Islet precursor cell (in vitro differentiated cells): Measurements from ENCODE around the gene WBP1.

Experiments used
- DNase-seq: peaks from one replicate; pipeline ENCODE4 v3.0.0-alpha.2; 2018

WBP1 gene

GRCh38 chr2:74504591-74504990 is 46.4 kb downstream of the WBP1 start:
- no peak for DNase-seq

GRCh38 chr2:74505448-74506246 is 47.4 kb downstream of the WBP1 start:
- no peak for DNase-seq

GRCh38 chr2:74507145-74507925 is 49.1 kb downstream of the WBP1 start, which contains the start of gene PCGF1:
TSS of gene PCGF1 (minus strand) at chr2:74507695. CDS start at chr2:74507668, 27 bp downstream.
- DNase-seq = peak; percentile 99

GRCh38 chr2:74507926-74508520 is 49.8 kb downstream of the WBP1 start:
- DNase-seq = peak; percentile 84

GRCh38 chr2:74510272-74510671 is 52.0 kb downstream of the WBP1 start:
- DNase-seq = no peak
